ENCODE measurements around the gene PIP5KL1. TPM values are rescaled to one million over a fixed set of nuclear protein-coding genes. Genes with fewer than 3 reads are reported as not detected.

PIP5KL1 gene
- total and polyA plus RNA-seq, 9 donors = 0.10 to 4.0 (median 1.9) TPM

GRCh38 chr9:127937388-127938297, 7.1 kb upstream of the PIP5KL1 start, which contains the start of gene DPM2:
TSS of gene DPM2 (minus strand) at chr9:127937854. CDS start at chr9:127937820, 34 bp downstream.
- 2 to 4% (median 3%) methylated on average over 42 to 60 of the region's 60 CpGs for WGBS, 3 donors
- Histone ChIP-seq H3K9me3 (no peaks in the 10 kb centered on the region), H3K4me3 (peak within 1 kb of the TSS; percentile 62), H3K36me3 (no peaks in the 10 kb centered on the region), H3K27me3 (no peaks in the 10 kb centered on the region), H3K27ac (no peak within 1 kb of the TSS), H3K4me1 (ENCODE audit: insufficient read depth) (peaks cover 18% of the 10 kb centered on the region)
- DNase-seq = peak; percentile 77 to 86 (median 79)
- intact Hi-C loops (cut with DNase I) = no loop called here
- TF ChIP-seq CTCF (IDR thresholded peaks at IDR 0.05) (no peak), POLR2A (IDR thresholded peaks at IDR 0.05) (peak; percentile 49), EP300 (IDR thresholded peaks at IDR 0.05) (no peak)

- no peak for TF ChIP-seq EP300 (IDR thresholded peaks at IDR 0.05)
- TF ChIP-seq POLR2A (IDR thresholded peaks at IDR 0.05) = no peak
- intact Hi-C loops (cut with DNase I) = no loop called here
Measured at GRCh38 chr9:127937056-127937387, 6.4 kb upstream of the PIP5KL1 start.

DNA sequence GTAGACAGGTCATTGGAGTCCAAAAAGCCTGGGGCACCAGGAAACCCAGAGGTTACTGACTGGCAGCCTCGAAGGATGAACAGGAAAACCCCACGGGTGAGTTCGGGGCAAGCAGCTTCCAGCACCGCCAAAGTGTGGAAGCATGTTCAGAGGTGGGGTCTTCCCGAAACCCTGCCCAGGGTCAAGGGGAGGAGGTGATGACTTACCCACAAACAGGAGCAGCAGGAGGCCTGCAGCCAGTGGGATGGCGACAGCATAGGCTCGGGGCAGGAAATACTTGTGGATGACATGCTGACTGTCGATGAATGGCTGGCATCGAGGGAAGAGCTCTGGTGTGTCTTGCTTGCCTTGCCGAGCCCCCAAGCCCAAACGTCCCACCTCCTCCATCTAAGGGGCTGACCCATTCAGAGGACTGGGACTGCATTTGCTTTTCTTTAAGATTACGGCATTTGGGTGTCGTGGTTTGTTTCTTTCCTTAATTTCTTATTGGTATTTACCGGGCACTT, 5.8 kb upstream of the PIP5KL1 start:
- H3K4me3 ChIP-seq = no peak overlapping the region
- no peak overlapping the region for H3K27ac ChIP-seq
- intact Hi-C loops (cut with DNase I) = no loop called here
- no peaks in the 10 kb centered on the region for H3K9me3 ChIP-seq
- peak in 1 of 5 donors; percentile 23 for DNase-seq
- no peak for TF ChIP-seq EP300 (IDR thresholded peaks at IDR 0.05)
- TF ChIP-seq CTCF (IDR thresholded peaks at IDR 0.05) = no peak
- TF ChIP-seq POLR2A (IDR thresholded peaks at IDR 0.05) = no peak
- H3K4me1 ChIP-seq (ENCODE audit: insufficient read depth) = peaks cover 18% of the 10 kb centered on the region
- no peaks in the 10 kb centered on the region for H3K27me3 ChIP-seq
- no peaks in the 10 kb centered on the region for H3K36me3 ChIP-seq
- 69 to 75% (median 71%) methylated on average over 14 of the region's 14 CpGs for WGBS, 3 donors

More at GRCh38 chr9:127937056-127937387, 6.4 kb upstream of the PIP5KL1 start:
- Histone ChIP-seq H3K4me3 (peak overlapping the region; percentile 62), H3K4me1 (ENCODE audit: insufficient read depth) (peaks cover 15% of the 10 kb centered on the region), H3K27ac (no peak overlapping the region), H3K36me3 (no peaks in the 10 kb centered on the region), H3K9me3 (no peaks in the 10 kb centered on the region), H3K27me3 (no peaks in the 10 kb centered on the region)
- no peak for DNase-seq
- whole genome bisulfite sequencing, 3 donors = 4 to 10% (median 6%) methylated on average over 7 of the region's 7 CpGs

DNA sequence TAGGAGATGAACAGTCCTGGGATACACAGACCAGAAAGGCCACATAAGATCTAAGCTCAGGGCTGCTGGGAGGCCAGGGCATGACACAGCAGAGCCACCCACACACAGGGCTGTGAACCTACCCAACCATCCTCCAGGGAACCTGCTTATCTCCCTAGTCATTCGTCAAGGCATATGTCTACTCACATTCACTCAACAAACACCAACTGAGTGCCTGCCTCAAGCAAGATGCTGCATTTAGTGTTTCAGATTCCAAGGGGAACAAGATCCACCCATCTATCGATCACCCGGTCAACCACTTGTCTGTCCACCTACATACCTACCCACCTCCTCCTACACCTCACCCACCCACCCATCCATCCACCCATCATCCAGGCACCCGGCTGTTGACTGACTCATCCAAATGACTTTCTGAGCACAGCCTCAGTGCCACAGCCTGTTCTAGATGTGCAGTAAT, 5.2 kb upstream of the PIP5KL1 start:
- intact Hi-C loops (cut with DNase I) = no loop called here
- Histone ChIP-seq H3K4me3 (no peak overlapping the region), H3K36me3 (no peaks in the 10 kb centered on the region), H3K27me3 (no peaks in the 10 kb centered on the region), H3K4me1 (ENCODE audit: insufficient read depth) (peaks cover 18% of the 10 kb centered on the region), H3K27ac (no peak overlapping the region), H3K9me3 (no peaks in the 10 kb centered on the region)
- 69 to 78% (median 74%) methylated on average over 4 of the region's 4 CpGs for WGBS, 3 donors
- no peak for DNase-seq
- no peak for TF ChIP-seq POLR2A (IDR thresholded peaks at IDR 0.05)
- no peak for TF ChIP-seq EP300 (IDR thresholded peaks at IDR 0.05)
- no peak for TF ChIP-seq CTCF (IDR thresholded peaks at IDR 0.05)

- H3K4me1 ChIP-seq (ENCODE audit: insufficient read depth) = peaks cover 21% of the 10 kb centered on the region
- DNase-seq = peak in 1 of 5 donors; percentile 36
- TF ChIP-seq CTCF (IDR thresholded peaks at IDR 0.05) (no peak), POLR2A (IDR thresholded peaks at IDR 0.05) (no peak), EP300 (IDR thresholded peaks at IDR 0.05) (no peak)
- WGBS, 3 donors = 63 to 72% (median 64%) methylated on average over 11 of the region's 11 CpGs
- intact Hi-C loops (cut with DNase I) = no loop called here
- H3K4me3 ChIP-seq = no peak overlapping the region
- H3K9me3 ChIP-seq = no peaks in the 10 kb centered on the region
- no peaks in the 10 kb centered on the region for H3K36me3 ChIP-seq
- no peak overlapping the region for H3K27ac ChIP-seq
- no peaks in the 10 kb centered on the region for H3K27me3 ChIP-seq
Measured at GRCh38 chr9:127934986-127935385, 4.4 kb upstream of the PIP5KL1 start.

All from ovary (tissue), 9 donors.